MM.1S (cell line): ENCODE measurements around the gene THADA.

ENCODE experiments used
- DNase-seq: peaks from one replicate; pipeline ENCODE4 v3.0.0-alpha.2; 2015
- H2AFZ ChIP-seq: fragments of 300-600 bp; sonication (generic); 2 replicates; pipeline ENCODE4 v1.6.0; 2016; ENCODE audit warnings: antibody characterized with exemption, low read length
- H3F3A ChIP-seq: fragments of 300-600 bp; sonication (generic); 2 replicates; pipeline ENCODE4 v1.6.1; 2016; ENCODE audit warnings: mild to moderate bottlenecking, antibody characterized with exemption, low read length, moderate library complexity, mixed read lengths; ENCODE audit not compliant: insufficient read depth
- H3K27ac ChIP-seq: fragments of 300-600 bp; sonication (generic); 2 replicates; pipeline ENCODE4 v1.5.1; 2016; ENCODE audit warnings: mild to moderate bottlenecking, low read length
- H3K27me3 ChIP-seq: fragments of 300-600 bp; sonication (generic); replicated peaks from 2 replicates; pipeline ENCODE4 v1.6.0; 2016; ENCODE audit warnings: low read length; ENCODE audit not compliant: insufficient read depth
- H3K36me3 ChIP-seq: fragments of 300-600 bp; sonication (generic); replicated peaks from 2 replicates; pipeline ENCODE4 v1.6.1; 2016; ENCODE audit warnings: mild to moderate bottlenecking, low read length, mixed read lengths; ENCODE audit not compliant: insufficient read depth
- H3K4me1 ChIP-seq: fragments of 300-600 bp; sonication (generic); 2 replicates; pipeline ENCODE4 v1.6.1; 2016; ENCODE audit warnings: low read length, mixed read lengths
- H3K4me2 ChIP-seq: fragments of 300-600 bp; sonication (generic); 2 replicates; pipeline ENCODE4 v1.6.0; 2016; ENCODE audit warnings: low read depth, low read length
- H3K4me3 ChIP-seq: fragments of 300-600 bp; sonication (generic); 2 replicates; pipeline ENCODE4 v1.5.1; 2016; ENCODE audit warnings: low read length, mixed read lengths
- H3K79me2 ChIP-seq: fragments of 300-600 bp; sonication (generic); 2 replicates; pipeline ENCODE4 v1.6.1; 2016; ENCODE audit warnings: mixed run types, low read length, mixed read lengths
- H3K9ac ChIP-seq: fragments of 300-600 bp; sonication (generic); 2 replicates; pipeline ENCODE4 v1.6.1; 2016; ENCODE audit warnings: low read length, mixed read lengths
- H3K9me2 ChIP-seq: fragments of 300-600 bp; sonication (generic); replicated peaks from 2 replicates; pipeline ENCODE4 v1.6.1; 2016; ENCODE audit warnings: mild to moderate bottlenecking, low read length, mixed read lengths; ENCODE audit not compliant: insufficient read depth
- H3K9me3 ChIP-seq: fragments of 300-600 bp; sonication (generic); replicated peaks from 2 replicates; pipeline ENCODE4 v1.6.1; 2016; ENCODE audit warnings: mild to moderate bottlenecking, low read length, mixed read lengths; ENCODE audit not compliant: insufficient read depth
- H4K20me1 ChIP-seq: fragments of 300-600 bp; sonication (generic); 2 replicates; pipeline ENCODE4 v1.6.1; 2016; ENCODE audit warnings: mild to moderate bottlenecking, low read length, moderate library complexity, mixed read lengths; ENCODE audit not compliant: insufficient read depth
- CTCF ChIP-seq: fragments of 300-600 bp; sonication (generic); IDR thresholded peaks from 2 replicates; pipeline ENCODE4 v1.5.1; 2016; ENCODE audit warnings: antibody characterized with exemption, low read length, mixed read lengths
- EZH2 ChIP-seq: fragments of 300-600 bp; sonication (generic); optimal IDR thresholded peaks from 2 replicates; pipeline ENCODE3; 2017; ENCODE audit warnings: low read depth, mild to moderate bottlenecking, antibody characterized with exemption, low read length, mixed read lengths
- EZH2phosphoT487 ChIP-seq: fragments of 300-600 bp; sonication (generic); IDR thresholded peaks from 2 replicates; pipeline ENCODE4 v1.6.1; 2018; ENCODE audit warnings: antibody characterized with exemption, low read length

THADA gene

DNA sequence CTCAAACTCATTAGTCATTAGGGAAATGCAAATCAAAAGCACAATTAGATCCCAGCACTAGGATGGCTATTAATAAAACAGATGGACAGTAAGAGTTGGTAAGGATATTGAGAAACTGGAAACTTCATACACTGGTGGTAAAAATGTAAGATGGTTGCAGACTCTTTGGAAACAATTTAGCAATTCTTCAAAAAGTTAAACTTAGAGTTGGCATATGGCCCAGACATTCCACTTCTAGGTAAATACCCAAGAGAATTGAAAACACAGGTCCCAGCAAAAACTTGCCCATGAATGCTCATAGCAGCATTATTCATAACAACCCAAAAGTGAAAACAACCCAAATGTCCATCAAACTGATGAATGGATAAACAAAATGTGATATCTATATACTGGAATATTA is 284.6 kb downstream of the THADA start:
- Histone ChIP-seq H3K79me2 (no peaks in the 10 kb centered on the region), H3K27me3 (no peaks in the 10 kb centered on the region), H4K20me1 (no peaks in the 10 kb centered on the region), H3K9ac (no peak overlapping the region), H3F3A (no peaks in the 10 kb centered on the region), H3K4me2 (no peak overlapping the region), H3K4me1 (peaks cover 7% of the 10 kb centered on the region; the same call in 1 of the 2 replicates), H3K9me2 (no peaks in the 10 kb centered on the region), H2AFZ (no peak overlapping the region), H3K36me3 (no peaks in the 10 kb centered on the region), H3K9me3 (no peaks in the 10 kb centered on the region), H3K4me3 (no peak overlapping the region), H3K27ac (no peak overlapping the region)
- DNase-seq, result no peak
- no peak for TF ChIP-seq EZH2phosphoT487
- no peak for TF ChIP-seq EZH2
- no peak for TF ChIP-seq CTCF

- no peak overlapping the region for H3K4me3 ChIP-seq
- TF ChIP-seq CTCF (no peak), EZH2 (no peak), EZH2phosphoT487 (no peak)
- no peak overlapping the region for H3K9ac ChIP-seq
- H3K9me3 ChIP-seq, result no peaks in the 10 kb centered on the region
- H3K4me2 ChIP-seq, result no peak overlapping the region
- no peaks in the 10 kb centered on the region for H4K20me1 ChIP-seq
- no peak for DNase-seq
- H3K27me3 ChIP-seq, result no peaks in the 10 kb centered on the region
- H2AFZ ChIP-seq, result no peak overlapping the region
- H3F3A ChIP-seq, result no peaks in the 10 kb centered on the region
- peaks cover 7% of the 10 kb centered on the region; the same call in 1 of the 2 replicates for H3K4me1 ChIP-seq
- no peaks in the 10 kb centered on the region for H3K79me2 ChIP-seq
- no peak overlapping the region for H3K27ac ChIP-seq
- H3K9me2 ChIP-seq, result no peaks in the 10 kb centered on the region
- H3K36me3 ChIP-seq, result no peaks in the 10 kb centered on the region
Measured at GRCh38 chr2:43309935-43310334, 285.9 kb downstream of the THADA start.

GRCh38 chr2:43307973-43308372 is 287.9 kb downstream of the THADA start:
- Histone ChIP-seq H3K4me2 (no peak overlapping the region), H3K27ac (no peak overlapping the region)

DNA sequence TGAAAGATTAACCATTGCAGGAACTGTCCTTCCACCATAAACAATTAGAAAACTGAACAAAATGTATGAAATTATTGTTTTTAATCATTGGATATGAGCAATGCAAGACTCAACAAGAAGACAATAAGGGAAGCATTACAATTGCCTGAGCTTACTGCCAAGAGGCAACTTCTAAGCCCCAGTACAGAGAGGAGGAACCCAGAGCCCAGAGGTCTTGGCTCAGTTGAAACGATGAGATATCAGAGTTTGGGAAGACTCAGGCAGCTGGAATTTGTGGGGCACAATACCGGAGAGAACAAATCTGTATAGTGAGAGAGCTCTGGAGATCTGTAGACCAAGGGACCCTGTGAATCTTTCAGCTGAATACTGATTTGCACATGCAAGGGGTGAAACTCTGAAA is 288.8 kb downstream of the THADA start:
- Histone ChIP-seq H3F3A (no peaks in the 10 kb centered on the region), H3K9me2 (no peaks in the 10 kb centered on the region), H3K4me1 (peaks cover 20% of the 10 kb centered on the region), H3K79me2 (no peaks in the 10 kb centered on the region), H3K9ac (no peak overlapping the region), H3K36me3 (no peaks in the 10 kb centered on the region), H2AFZ (no peak overlapping the region), H3K27ac (no peak overlapping the region), H4K20me1 (no peaks in the 10 kb centered on the region), H3K27me3 (no peaks in the 10 kb centered on the region), H3K4me2 (no peak overlapping the region), H3K9me3 (no peaks in the 10 kb centered on the region), H3K4me3 (no peak overlapping the region)
- TF ChIP-seq CTCF, result no peak
- TF ChIP-seq EZH2phosphoT487, result no peak
- TF ChIP-seq EZH2, result no peak
- no peak for DNase-seq

More at GRCh38 chr2:43307973-43308372, 287.9 kb downstream of the THADA start:
- no peaks in the 10 kb centered on the region for H3K27me3 ChIP-seq
- no peaks in the 10 kb centered on the region for H3K79me2 ChIP-seq
- H3K4me1 ChIP-seq, result peaks cover 11% of the 10 kb centered on the region
- DNase-seq, result no peak
- no peaks in the 10 kb centered on the region for H4K20me1 ChIP-seq
- no peak overlapping the region for H2AFZ ChIP-seq
- no peaks in the 10 kb centered on the region for H3K9me2 ChIP-seq
- no peak for TF ChIP-seq EZH2
- no peak for TF ChIP-seq EZH2phosphoT487
- no peaks in the 10 kb centered on the region for H3F3A ChIP-seq
- no peak overlapping the region for H3K9ac ChIP-seq
- no peak overlapping the region for H3K4me3 ChIP-seq
- no peaks in the 10 kb centered on the region for H3K36me3 ChIP-seq
- no peaks in the 10 kb centered on the region for H3K9me3 ChIP-seq
